Liver (tissue), 9 donors: ENCODE results near the gene DDX17. TPM values are rescaled to one million over a fixed set of nuclear protein-coding genes. Genes with fewer than 3 reads are reported as not detected.

ENCODE experiments used
- DNase-seq: peaks from one replicate; pipeline ENCODE4 v3.0.0-alpha.2; 2017; ENCODE audit warnings: low spot score
- H3K27ac ChIP-seq, 2 donors: one replicate each; pipeline ENCODE4 v1.7.0; 2013; ENCODE audit warnings: inconsistent platforms in 2 of 2, low read length in 2 of 2, control low read depth in 1 of 2, low read depth in 1 of 2, mild to moderate bottlenecking in 1 of 2
- H3K27me3 ChIP-seq, 4 donors: one replicate each; pipeline versions ENCODE4 v1.6.1 to v1.7.0; 2013; ENCODE audit warnings: low read length in 3 of 4, inconsistent platforms in 1 of 4, mild to moderate bottlenecking in 1 of 4, moderate library complexity in 1 of 4; ENCODE audit not compliant: control insufficient read depth in 4 of 4, insufficient read depth in 4 of 4
- H3K36me3 ChIP-seq, 4 donors: one replicate each; pipeline versions ENCODE4 v1.6.1 to v1.7.0; 2013; ENCODE audit warnings: low read length in 3 of 4, mild to moderate bottlenecking in 3 of 4, low read depth in 1 of 4, moderate library complexity in 1 of 4; ENCODE audit not compliant: control insufficient read depth in 4 of 4, insufficient read depth in 3 of 4
- H3K4me1 ChIP-seq, 4 donors: one replicate each; pipeline versions ENCODE4 v1.6.1 to v1.7.0; 2013; ENCODE audit warnings: low read length in 3 of 4, mild to moderate bottlenecking in 3 of 4, moderate library complexity in 1 of 4; ENCODE audit not compliant: control insufficient read depth in 4 of 4, insufficient read depth in 4 of 4
- H3K4me3 ChIP-seq, 3 donors: one replicate each; pipeline versions ENCODE4 v1.6.1 to v1.7.0; 2013; ENCODE audit warnings: low read length in 3 of 3, control low read depth in 1 of 3, low read depth in 1 of 3, mild to moderate bottlenecking in 1 of 3
- H3K9ac ChIP-seq, 2 donors: one replicate each; pipeline ENCODE4 v1.7.0; 2013; ENCODE audit warnings: low read length in 2 of 2, mild to moderate bottlenecking in 2 of 2, moderate library complexity in 2 of 2, control low read depth in 1 of 2, low read depth in 1 of 2
- H3K9me3 ChIP-seq, 4 donors: one replicate each; pipeline versions ENCODE4 v1.6.1 to v1.7.0; 2013; ENCODE audit warnings: low read length in 3 of 4; ENCODE audit not compliant: control insufficient read depth in 4 of 4
- ATF3 ChIP-seq: IDR thresholded peaks from 2 replicates; pipeline ENCODE4 v1.6.1; 2016; ENCODE audit warnings: antibody characterized with exemption
- CTCF ChIP-seq: fragments of 150-350 bp; IDR thresholded peaks from 2 replicates; pipeline ENCODE4 v1.5.1; 2017; ENCODE audit warnings: improper control_type of control experiment, low read depth, low read length; ENCODE audit not compliant: missing input control
- EGR1 ChIP-seq, 2 donors: IDR thresholded peaks; 2 replicates each; pipeline ENCODE4 v1.6.1; 2016 to 2018; ENCODE audit warnings: antibody characterized with exemption in 2 of 2, low read depth in 2 of 2
- FOXA1 ChIP-seq: IDR thresholded peaks from 2 replicates; pipeline ENCODE4 v1.6.1; 2016; ENCODE audit warnings: antibody characterized with exemption
- FOXA2 ChIP-seq: IDR thresholded peaks from 2 replicates; pipeline ENCODE4 v1.6.1; 2016; ENCODE audit warnings: antibody characterized with exemption
- GABPA ChIP-seq, 2 donors: IDR thresholded peaks in 1 of 2; conservative IDR thresholded peaks in 1 of 2; 2 replicates each; pipeline ENCODE4 v1.6.1; 2016; ENCODE audit warnings: antibody characterized with exemption in 2 of 2, mild to moderate bottlenecking in 1 of 2, moderate library complexity in 1 of 2
- HNF4A ChIP-seq, 2 donors: conservative IDR thresholded peaks; 2 replicates each; pipeline ENCODE4 v1.6.1; 2016; ENCODE audit warnings: antibody characterized with exemption in 2 of 2, mild to moderate bottlenecking in 2 of 2
- HNF4G ChIP-seq: IDR thresholded peaks from 2 replicates; pipeline ENCODE4 v1.6.1; 2016; ENCODE audit warnings: antibody characterized with exemption
- JUND ChIP-seq, 2 donors: IDR thresholded peaks; 2 replicates each; pipeline ENCODE4 v1.6.1; 2016; ENCODE audit warnings: antibody characterized with exemption in 2 of 2
- MAX ChIP-seq: IDR thresholded peaks from 2 replicates; pipeline ENCODE4 v1.6.1; 2016; ENCODE audit warnings: antibody characterized with exemption
- RAD21 ChIP-seq, 2 donors: IDR thresholded peaks; 2 replicates each; pipeline ENCODE4 v1.6.1; 2016; ENCODE audit warnings: antibody characterized with exemption in 2 of 2, mild to moderate bottlenecking in 2 of 2
- REST ChIP-seq: IDR thresholded peaks from 2 replicates; pipeline ENCODE4 v1.6.1; 2016; ENCODE audit warnings: antibody characterized with exemption, mild to moderate bottlenecking
- RXRA ChIP-seq, 2 donors: IDR thresholded peaks; 2 replicates each; pipeline ENCODE4 v1.6.1; 2017 to 2018; ENCODE audit warnings: antibody characterized with exemption in 2 of 2, mild to moderate bottlenecking in 1 of 2
- SP1 ChIP-seq: IDR thresholded peaks from 2 replicates; pipeline ENCODE4 v1.6.1; 2018; ENCODE audit warnings: antibody characterized with exemption, mild to moderate bottlenecking
- TAF1 ChIP-seq: conservative IDR thresholded peaks from 2 replicates; pipeline ENCODE4 v1.6.1; 2016; ENCODE audit warnings: antibody characterized with exemption, mild to moderate bottlenecking
- YY1 ChIP-seq: IDR thresholded peaks from 2 replicates; pipeline ENCODE4 v1.6.1; 2016; ENCODE audit warnings: antibody characterized with exemption, mild to moderate bottlenecking
- ZBTB33 ChIP-seq: IDR thresholded peaks from 2 replicates; pipeline ENCODE4 v1.6.1; 2016; ENCODE audit warnings: antibody characterized with exemption
- WGBS: extraction: QIAGEN DNeasy Blood & Tissue Kit; methylation state at CpG from one replicate; pipeline ENCODE4 v1.1.7; 2013; 5-methylcytosine and 5-hydroxymethylcytosine counted together
- polyA plus RNA-seq, 2 donors: library from polyadenylated mRNA; stranded (reverse) in 1 of 2; unstranded in 1 of 2; fragments of 200-250 nt in 1 of 2; fragments of >200 nt in 1 of 2; fragmentation: Nextera tagmentation in 1 of 2; extraction: Ambion mirVana in 1 of 2; gene quantifications; one replicate each; pipeline versions ENCODE4 v1.2.1 to v1.2.3, GENCODE V29; 2013 to 2015
- total RNA-seq, 2 donors: library from RNA; depleted of rRNA; stranded (reverse); fragments of >200 nt; gene quantifications; one replicate each; pipeline ENCODE4 v1.2.3, GENCODE V29; 2014
- donor health status: healthy.
- donor health status: healthy.
- donor health status: healthy.
- donor health status: healthy.
- donor health status: healthy.

DDX17 gene
- total and polyA plus RNA-seq, 4 donors, result 46.3 to 451 (median 173) TPM

GRCh38 chr22:38494498-38494897, 11.6 kb downstream of the DDX17 start:
- TF ChIP-seq ATF3 (no peak), RAD21 (IDR thresholded peaks at IDR 0.05) (no peak), MAX (no peak), HNF4G (no peak), FOXA1 (no peak), EGR1 (IDR thresholded peaks at IDR 0.05; ENCODE audit: low read depth in 2 of 2) (no peak), TAF1 (no peak), RXRA (IDR thresholded peaks at IDR 0.05) (no peak), ZBTB33 (no peak), CTCF (no peak), REST (no peak), GABPA (IDR thresholded peaks at IDR 0.05 in 1 of 2, conservative IDR thresholded peaks at IDR 0.05 in 1 of 2) (no peak), YY1 (no peak), SP1 (no peak), JUND (IDR thresholded peaks at IDR 0.05) (no peak), HNF4A (conservative IDR thresholded peaks at IDR 0.05) (no peak), FOXA2 (no peak)
- H3K9me3 ChIP-seq, result no peaks in the 10 kb centered on the region
- no peak overlapping the region for H3K9ac ChIP-seq
- peaks cover 18 to 85% (median 80%) of the 10 kb centered on the region in 4 donors for H3K36me3 ChIP-seq
- H3K27ac ChIP-seq, result no peak overlapping the region
- peaks cover 2 to 5% (median 2%) of the 10 kb centered on the region in 4 donors for H3K4me1 ChIP-seq
- H3K27me3 ChIP-seq, result no peaks in the 10 kb centered on the region
- WGBS, result 61% methylated on average over 2 of the region's 2 CpGs
- no peak for DNase-seq
- H3K4me3 ChIP-seq, result no peak overlapping the region
